Iris pigment epithelial cell (primary cell): ENCODE measurements around the gene SPATA33.
"Not testable (repeated sequence)": the region's sequence is repeated elsewhere in the genome, so short reads cannot be mapped to it uniquely, and the experiment has no call there.

Experiments used
- DNase-seq: peaks from one replicate; pipeline ENCODE4 v3.0.0-alpha.2; 2011; ENCODE audit warnings: low read depth

SPATA33 gene

GRCh38 chr16:89629827-89630610, 27.6 kb upstream of the SPATA33 start:
- no peak for DNase-seq

GRCh38 chr16:89633064-89633631, 24.5 kb upstream of the SPATA33 start:
- DNase-seq = peak; percentile 43

- DNase-seq = not testable (repeated sequence)
These were observed 22.9 kb upstream of the SPATA33 start for GRCh38 chr16:89634463-89635385.

GRCh38 chr16:89636663-89637062, 21.0 kb upstream of the SPATA33 start:
- no peak for DNase-seq

GRCh38 chr16:89637379-89637778, 20.3 kb upstream of the SPATA33 start:
- DNase-seq = no peak

- DNase-seq = no peak
These were observed 19.2 kb upstream of the SPATA33 start for GRCh38 chr16:89638455-89638854.

GRCh38 chr16:89639385-89639784, 18.3 kb upstream of the SPATA33 start:
- DNase-seq = no peak

GRCh38 chr16:89641458-89642119, 16.0 kb upstream of the SPATA33 start:
- no peak for DNase-seq

GRCh38 chr16:89642574-89642973, 15.1 kb upstream of the SPATA33 start:
- DNase-seq = no peak

- no peak for DNase-seq
These were observed 13.8 kb upstream of the SPATA33 start for GRCh38 chr16:89643769-89644300.

- DNase-seq = no peak
These were observed 12.5 kb upstream of the SPATA33 start for GRCh38 chr16:89645122-89645521.

GRCh38 chr16:89646270-89646669, 11.4 kb upstream of the SPATA33 start:
- no peak for DNase-seq

- no peak for DNase-seq
These were observed 10.7 kb upstream of the SPATA33 start for GRCh38 chr16:89646906-89647305.

- DNase-seq = no peak
These were observed 6.1 kb upstream of the SPATA33 start for GRCh38 chr16:89651584-89651983.

- no peak for DNase-seq
These were observed 3.9 kb upstream of the SPATA33 start for GRCh38 chr16:89653656-89654295.

GRCh38 chr16:89655062-89655643, 2.5 kb upstream of the SPATA33 start:
- DNase-seq = no peak

- no peak for DNase-seq
These were observed 1.1 kb upstream of the SPATA33 start for GRCh38 chr16:89656435-89657121.

- DNase-seq = no peak
These were observed 714 bp downstream of the SPATA33 start for GRCh38 chr16:89658221-89658879.

- DNase-seq = no peak
These were observed 2.5 kb downstream of the SPATA33 start for GRCh38 chr16:89660146-89660545.

GRCh38 chr16:89661215-89661614, 3.6 kb downstream of the SPATA33 start:
- no peak for DNase-seq
